Aorta (tissue), 5 donors: ENCODE measurements around the gene PRKAG2. TPM values are rescaled to one million over a fixed set of nuclear protein-coding genes. Genes with fewer than 3 reads are reported as not detected.
A peak's percentile ranks its signal among the peaks of the same experiment; 100 is the strongest.

Source experiments
- ATAC-seq: fragments of 200-7000 bp; cut with Tn5 transposase; one replicate; pipeline ENCODE4 v1.9.1; 2022; ENCODE audit warnings: moderate library complexity; ENCODE audit not compliant: low FRiP score
- DNase-seq, 2 donors: peaks; one replicate each; pipeline ENCODE4 v3.0.0-alpha.2; 2020
- H3K27ac ChIP-seq, 2 donors: one replicate each; pipeline ENCODE4 v1.5.1; 2013; ENCODE audit warnings: low read length in 2 of 2, mild to moderate bottlenecking in 2 of 2, moderate library complexity in 2 of 2, control low read depth in 1 of 2, inconsistent platforms in 1 of 2, low read depth in 1 of 2
- H3K27me3 ChIP-seq, 2 donors: one replicate each; pipeline ENCODE4 v1.6.1; 2013; ENCODE audit warnings: control low read depth in 1 of 2, low read length in 1 of 2, mild to moderate bottlenecking in 1 of 2, moderate library complexity in 1 of 2; ENCODE audit not compliant: insufficient read depth in 2 of 2, control insufficient read depth in 1 of 2
- H3K36me3 ChIP-seq, 2 donors: one replicate each; pipeline ENCODE4 v1.6.1; 2013; ENCODE audit warnings: control low read depth in 1 of 2, low read length in 1 of 2, mild to moderate bottlenecking in 1 of 2; ENCODE audit not compliant: insufficient read depth in 2 of 2, control insufficient read depth in 1 of 2
- H3K4me1 ChIP-seq, 2 donors: one replicate each; pipeline ENCODE4 v1.6.1; 2013; ENCODE audit warnings: low read length in 2 of 2, control low read depth in 1 of 2, mild to moderate bottlenecking in 1 of 2, moderate library complexity in 1 of 2; ENCODE audit not compliant: insufficient read depth in 2 of 2, control insufficient read depth in 1 of 2
- H3K4me3 ChIP-seq, 2 donors: one replicate each; pipeline ENCODE4 v1.5.1; 2013; ENCODE audit warnings: low read length in 2 of 2, control low read depth in 1 of 2, mild to moderate bottlenecking in 1 of 2
- H3K9me3 ChIP-seq: one replicate; pipeline ENCODE4 v1.6.1; 2013; ENCODE audit warnings: mild to moderate bottlenecking, low read length; ENCODE audit not compliant: control insufficient read depth
- whole genome bisulfite sequencing, 2 donors: extraction: QIAGEN DNeasy Blood & Tissue Kit; methylation state at CpG; one replicate each; pipeline ENCODE4 v1.1.7; 2013; 5-methylcytosine and 5-hydroxymethylcytosine counted together
- intact Hi-C, 2 donors: fragments of 100-400 bp; cut with DNase I; formaldehyde crosslinking; loops; one replicate each; pipeline versions ENCODE4 v1.14.2 to v1.15.0; 2022
- polyA plus RNA-seq, 2 donors: library from polyadenylated mRNA; stranded (reverse); fragments of 200-250 nt; gene quantifications; one replicate each; pipeline ENCODE4 v1.2.3, GENCODE V29; 2013
- total RNA-seq, 2 donors: library from RNA; stranded (reverse); fragmentation: NEBNext Ultra II Directional; extraction: Animal tissue kit (Norgen Biotek cat#: 25700); gene quantifications; one replicate each; pipeline ENCODE4 v1.2.1, GENCODE V29; 2021
- donor health status: healthy with polysubstance abuse.
- donor health status: Bipolar disorder and iron deficiency.
- donor health status: DM: no; HTN: no; CAD: no.
- donor health status: DM: no; HTN: no; CAD: no.
- donor health status: DM: yes; HTN: yes; CAD: no.

PRKAG2 gene
- total and polyA plus RNA-seq, 4 donors, result 34.0 to 69.9 (median 52.6) TPM

DNA sequence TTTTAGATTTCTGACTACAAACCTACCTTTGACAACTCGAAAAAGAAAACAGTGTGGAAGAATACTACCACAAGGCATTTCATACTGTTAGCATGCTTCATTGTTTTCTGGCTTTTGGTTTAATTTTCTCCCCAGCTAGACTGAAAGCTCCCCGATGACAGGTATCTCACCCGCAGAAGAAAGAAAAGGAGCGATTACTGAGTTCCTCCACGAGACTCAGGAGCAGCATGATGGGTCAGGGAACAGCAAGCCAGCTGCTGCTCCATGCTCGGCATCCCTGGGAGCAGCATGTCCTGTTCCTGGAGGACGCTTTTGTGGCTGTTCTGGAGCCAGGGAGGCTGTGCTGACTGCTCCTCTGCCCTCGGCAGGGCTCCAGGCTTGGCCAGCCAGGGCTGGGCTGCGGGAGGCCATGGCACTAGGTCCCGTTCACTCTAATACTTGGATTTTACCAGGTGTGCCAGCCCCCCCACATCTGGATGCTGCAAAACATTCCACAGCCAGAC is 133.4 kb downstream of the PRKAG2 start:
- Histone ChIP-seq H3K27me3 (no peaks in the 10 kb centered on the region), H3K9me3 (no peaks in the 10 kb centered on the region), H3K36me3 (no peaks in the 10 kb centered on the region), H3K4me1 (no peaks in the 10 kb centered on the region), H3K27ac (no peak overlapping the region), H3K4me3 (no peak overlapping the region)
- ATAC-seq (no peak), DNase-seq (no peak)
- intact Hi-C loops, result no loop called here
- WGBS, 2 donors, result 53 to 62% methylated on average over 10 of the region's 10 CpGs

DNA sequence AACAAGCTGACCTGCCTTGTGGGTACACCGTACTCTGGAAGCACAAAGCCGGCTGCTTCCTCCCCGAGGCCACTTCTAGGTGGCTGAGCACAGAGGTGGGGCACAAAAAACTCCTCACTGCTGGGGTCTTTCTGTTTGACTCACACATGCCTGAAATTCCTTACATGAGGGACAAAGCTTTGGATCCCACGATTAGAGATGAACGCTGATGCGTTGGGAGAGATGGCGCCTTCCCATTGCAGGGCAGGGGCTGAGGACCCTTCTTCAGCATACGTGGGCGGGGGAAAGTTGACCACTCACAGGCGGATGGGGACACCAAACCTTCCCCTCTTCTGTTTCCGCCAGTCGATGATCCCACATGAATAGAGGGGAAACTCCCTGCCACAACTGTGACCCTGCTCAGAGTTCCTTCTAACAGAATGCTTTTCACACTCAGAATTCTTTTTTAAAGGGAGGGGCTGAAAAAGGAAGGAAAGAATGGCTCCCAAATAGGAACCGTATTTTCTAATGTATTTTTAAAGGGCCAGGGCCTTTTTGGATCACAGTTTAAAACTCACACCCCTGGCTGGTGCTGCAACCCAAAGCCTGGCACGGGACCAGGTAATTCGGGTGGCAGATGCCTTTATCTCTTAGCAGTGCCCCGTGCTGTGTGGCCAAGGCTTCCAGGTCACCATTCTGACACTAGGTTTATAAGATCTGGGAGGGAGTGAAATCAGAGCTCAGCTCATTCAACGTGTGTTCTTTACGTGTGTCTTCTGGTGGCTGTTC is 134.0 kb downstream of the PRKAG2 start:
- ATAC-seq, result no peak

DNA sequence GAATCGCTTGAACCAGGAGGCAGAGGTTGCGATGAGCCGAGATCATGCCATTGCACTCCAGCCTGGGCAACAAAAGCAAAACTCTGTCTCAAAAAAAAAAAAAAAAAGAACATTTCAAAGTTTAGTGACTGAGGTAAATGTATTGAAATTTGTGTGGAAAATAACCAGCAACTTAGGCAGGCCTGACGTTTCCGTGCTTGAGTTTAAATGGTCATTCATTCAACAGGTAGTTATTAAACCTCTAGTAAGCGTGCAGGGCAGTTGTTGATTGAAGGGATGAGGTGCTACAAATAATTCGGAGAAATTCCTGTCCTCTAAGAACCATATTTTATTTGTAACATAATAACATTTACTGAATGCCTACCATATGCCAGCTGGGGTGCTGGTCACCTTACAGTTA is 135.3 kb downstream of the PRKAG2 start:
- Histone ChIP-seq H3K36me3 (no peaks in the 10 kb centered on the region), H3K27me3 (no peaks in the 10 kb centered on the region)

More for the DNA sequence above, 134.0 kb downstream of the PRKAG2 start:
- H3K4me3 ChIP-seq, result no peak overlapping the region
- H3K27ac ChIP-seq, result no peak overlapping the region
- no peaks in the 10 kb centered on the region for H3K36me3 ChIP-seq
- intact Hi-C loops, result no loop called here
- H3K4me1 ChIP-seq, result no peaks in the 10 kb centered on the region
- H3K9me3 ChIP-seq, result no peaks in the 10 kb centered on the region
- DNase-seq, result no peak
- no peaks in the 10 kb centered on the region for H3K27me3 ChIP-seq
- 71 to 74% methylated on average over 18 of the region's 18 CpGs for WGBS, 2 donors

DNA sequence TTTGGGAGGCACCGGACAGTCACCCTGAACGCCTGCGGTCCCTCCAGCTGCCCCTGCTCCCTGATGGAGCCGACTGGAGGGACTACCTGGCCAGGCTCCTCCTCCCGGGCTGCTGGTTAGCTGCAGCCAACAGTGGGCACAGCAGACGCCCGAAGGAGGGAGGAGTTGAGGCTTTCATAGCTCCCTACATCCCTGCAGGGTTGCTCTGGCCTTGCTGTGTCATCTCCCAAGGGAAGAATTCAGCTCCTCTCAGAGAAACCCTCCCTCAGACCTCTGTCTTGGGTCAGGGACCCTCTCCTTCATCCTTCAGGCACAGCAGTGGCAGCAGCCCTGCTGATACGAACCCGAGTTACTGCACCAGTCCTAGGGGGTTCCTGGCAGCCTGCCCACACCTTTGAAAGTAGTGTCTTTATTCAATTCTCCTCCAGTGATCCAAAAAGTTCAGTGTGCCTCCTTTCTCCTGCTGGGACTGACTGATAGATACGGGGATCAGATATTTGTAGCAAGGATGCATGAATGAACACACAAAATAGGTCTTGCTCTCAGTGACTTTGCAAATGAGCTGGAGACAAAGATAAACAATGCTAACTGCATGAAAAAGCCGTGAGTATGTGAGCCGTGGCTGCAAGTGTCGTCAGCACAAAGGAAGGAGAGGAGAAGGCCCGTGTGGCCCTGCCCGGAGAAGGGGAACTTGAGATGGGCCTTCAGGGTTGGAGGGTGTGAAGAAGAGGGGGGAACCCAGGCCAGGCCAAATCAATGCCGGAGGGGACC is 136.6 kb downstream of the PRKAG2 start:
- Histone ChIP-seq H3K36me3 (no peaks in the 10 kb centered on the region), H3K4me1 (no peaks in the 10 kb centered on the region), H3K9me3 (no peaks in the 10 kb centered on the region), H3K27ac (no peak overlapping the region), H3K4me3 (no peak overlapping the region), H3K27me3 (no peaks in the 10 kb centered on the region)
- DNase-seq, result peak in 1 of 2 donors; percentile 43
- 89 to 91% methylated on average over 16 of the region's 16 CpGs for WGBS, 2 donors
- no peak for ATAC-seq
- intact Hi-C loops, result no loop called here

More for the DNA sequence above, 135.3 kb downstream of the PRKAG2 start:
- Histone ChIP-seq H3K4me1 (no peaks in the 10 kb centered on the region), H3K9me3 (no peaks in the 10 kb centered on the region), H3K27ac (no peak overlapping the region), H3K4me3 (no peak overlapping the region)
- intact Hi-C loops, result no loop called here
- no peak for ATAC-seq
- no peak for DNase-seq
- WGBS, 2 donors, result 97 to 98% methylated on average over 7 of the region's 7 CpGs

DNA sequence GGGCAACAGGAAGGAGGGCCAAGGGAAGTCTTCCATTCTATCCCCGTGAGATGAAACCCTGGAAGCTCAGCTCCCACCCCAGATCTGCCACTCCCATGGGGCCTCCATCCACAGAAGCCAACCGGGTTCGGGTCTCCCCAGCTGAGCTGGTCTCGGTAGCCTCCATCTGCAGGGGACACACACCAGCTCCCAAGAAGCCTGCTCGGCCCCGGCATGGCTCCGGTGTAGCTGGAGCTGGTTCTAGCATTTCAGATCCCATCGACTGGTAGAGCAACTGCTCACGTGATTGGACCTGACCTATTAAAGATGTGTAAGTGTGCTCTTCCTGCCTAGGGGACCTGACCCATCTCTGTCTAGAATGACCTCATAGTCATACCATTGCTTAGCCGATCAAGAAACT is 138.0 kb downstream of the PRKAG2 start:
- intact Hi-C loops, result no loop called here
- no peak overlapping the region for H3K27ac ChIP-seq
- no peak for ATAC-seq

DNA sequence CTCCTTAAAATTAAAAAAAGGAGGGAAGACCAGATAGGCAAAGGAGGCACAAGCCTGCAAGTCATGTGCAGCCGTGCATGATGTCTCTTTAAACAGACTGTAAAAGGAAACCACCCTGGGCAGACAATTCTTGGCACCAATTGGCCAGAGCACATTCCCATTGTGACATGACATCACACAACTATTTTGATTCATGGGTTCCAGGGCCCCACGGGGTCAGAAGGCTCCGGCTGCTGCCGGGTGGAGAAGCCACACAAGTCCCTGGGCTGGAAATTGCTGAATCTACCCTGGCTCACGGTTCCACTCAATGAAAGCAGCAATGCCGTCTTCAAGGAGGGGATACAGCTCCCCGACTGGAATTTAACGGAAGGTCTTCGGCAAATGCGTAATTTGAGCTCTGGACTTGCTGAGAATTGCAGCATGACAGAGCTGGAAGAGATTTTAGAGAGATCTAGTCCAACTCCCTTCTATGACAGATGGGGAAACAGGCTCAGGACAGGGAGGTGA is 140.5 kb downstream of the PRKAG2 start:
- H3K4me1 ChIP-seq, result no peaks in the 10 kb centered on the region
- H3K9me3 ChIP-seq, result no peaks in the 10 kb centered on the region
- peak; percentile 81 for ATAC-seq
- intact Hi-C loops, result no loop called here
- no peak overlapping the region for H3K27ac ChIP-seq
- WGBS, 2 donors, result 1 to 5% methylated on average over 10 of the region's 10 CpGs
- no peak overlapping the region for H3K4me3 ChIP-seq
- H3K36me3 ChIP-seq, result no peaks in the 10 kb centered on the region
- no peaks in the 10 kb centered on the region for H3K27me3 ChIP-seq
- DNase-seq, result peak; percentile 78 to 87

More for the DNA sequence above, 138.0 kb downstream of the PRKAG2 start:
- 93 to 97% methylated on average over 10 of the region's 10 CpGs for WGBS, 2 donors
- Histone ChIP-seq H3K27me3 (no peaks in the 10 kb centered on the region), H3K9me3 (no peaks in the 10 kb centered on the region), H3K36me3 (no peaks in the 10 kb centered on the region), H3K4me3 (no peak overlapping the region), H3K4me1 (no peaks in the 10 kb centered on the region)
- DNase-seq, result peak in 1 of 2 donors; percentile 69

DNA sequence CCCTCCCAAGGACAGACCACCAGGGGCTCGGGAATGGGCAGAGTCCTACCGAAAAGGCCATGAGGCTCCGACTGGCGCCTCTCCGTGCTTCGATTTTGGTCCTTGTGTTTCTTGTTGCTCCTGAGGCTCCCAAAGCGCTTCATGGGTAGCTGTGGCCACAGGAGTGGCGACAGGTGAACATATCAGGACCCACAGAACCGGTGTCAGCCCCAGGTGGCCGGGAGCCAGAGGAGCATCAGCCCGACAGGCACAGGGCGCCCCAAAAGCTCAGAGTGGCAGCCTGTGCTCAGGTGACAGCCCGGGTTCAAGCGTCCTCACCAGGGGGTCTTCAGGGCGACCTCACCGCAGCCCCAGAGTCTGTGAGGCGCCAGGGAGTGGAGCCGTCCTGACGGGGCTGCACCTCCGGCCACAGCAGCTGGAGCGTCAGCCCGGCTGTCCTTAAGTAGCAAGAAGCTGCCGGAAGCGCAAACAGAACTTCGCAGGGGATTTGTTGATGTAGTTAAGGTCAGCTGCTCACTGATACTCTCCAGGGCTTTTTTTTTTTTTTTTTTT is 141.0 kb downstream of the PRKAG2 start:
- ATAC-seq, result peak; percentile 3

DNA sequence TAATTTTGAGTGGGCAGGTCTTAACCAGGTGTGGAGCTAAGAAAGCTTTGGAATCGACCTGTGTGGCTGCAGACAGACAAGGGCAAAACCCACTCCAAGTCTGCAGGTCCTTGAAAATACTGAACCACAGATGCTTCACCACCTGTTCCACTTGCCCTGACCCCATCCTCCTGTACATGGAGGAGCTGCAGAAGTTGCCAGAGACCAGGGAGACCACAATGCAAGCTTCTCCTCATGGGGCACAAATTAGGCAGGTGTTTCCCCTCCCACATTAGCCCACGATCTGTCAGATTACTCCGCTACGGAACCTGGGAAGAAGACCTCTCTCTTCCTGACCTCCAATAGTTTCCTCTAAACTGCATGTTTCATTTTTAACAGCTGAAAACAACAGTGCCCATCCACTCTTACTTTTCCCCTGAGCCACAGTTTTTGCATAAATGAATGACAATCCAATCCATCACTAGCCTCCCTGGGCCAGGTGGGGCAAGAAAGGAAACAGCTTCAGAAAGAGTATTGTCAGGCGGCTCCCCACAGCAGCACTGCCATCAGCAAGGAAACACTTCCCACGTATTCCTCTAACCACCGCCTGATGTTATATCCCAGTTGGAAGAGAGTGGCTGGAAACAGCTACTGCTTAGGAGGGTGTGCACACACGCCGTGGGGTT is 141.6 kb downstream of the PRKAG2 start:
- no peaks in the 10 kb centered on the region for H3K36me3 ChIP-seq
- intact Hi-C loops, result no loop called here
- H3K9me3 ChIP-seq, result no peaks in the 10 kb centered on the region
- H3K27me3 ChIP-seq, result no peaks in the 10 kb centered on the region
- H3K27ac ChIP-seq, result no peak overlapping the region
- H3K4me1 ChIP-seq, result no peaks in the 10 kb centered on the region
- no peak for DNase-seq
- 86 to 91% methylated on average over 9 of the region's 9 CpGs for WGBS, 2 donors
- no peak overlapping the region for H3K4me3 ChIP-seq
- no peak for ATAC-seq

More for the DNA sequence above, 141.0 kb downstream of the PRKAG2 start:
- Histone ChIP-seq H3K4me3 (no peak overlapping the region), H3K27me3 (no peaks in the 10 kb centered on the region), H3K4me1 (no peaks in the 10 kb centered on the region), H3K27ac (no peak overlapping the region), H3K36me3 (no peaks in the 10 kb centered on the region), H3K9me3 (no peaks in the 10 kb centered on the region)
- peak; percentile 42 to 69 for DNase-seq
- 41 to 43% methylated on average over 25 of the region's 25 CpGs for WGBS, 2 donors
- intact Hi-C loops, result no loop called here
